Osteocyte (in vitro differentiated cells): ENCODE data around the gene MRPL32. TPM values are rescaled to one million over a fixed set of nuclear protein-coding genes. Genes with fewer than 3 reads are reported as not detected.
"Not testable (repeated sequence)": the region's sequence is repeated elsewhere in the genome, so short reads cannot be mapped to it uniquely, and the experiment has no call there.

Source experiments
- DNase-seq: peaks from one replicate; pipeline ENCODE4 v3.0.0; 2021; ENCODE audit warnings: mixed read lengths; ENCODE audit not compliant: unreplicated experiment; ENCODE audit errors: extremely low spot score
- H3K27ac Mint-ChIP-seq: one replicate; pipeline ENCODE4 v1.8.0; 2021; ENCODE audit warnings: mild to moderate bottlenecking, mixed read lengths; ENCODE audit not compliant: unreplicated experiment
- H3K27me3 Mint-ChIP-seq: one replicate; pipeline ENCODE4 v1.8.0; 2021; ENCODE audit warnings: mixed read lengths; ENCODE audit not compliant: unreplicated experiment
- H3K36me3 Mint-ChIP-seq: one replicate; pipeline ENCODE4 v1.8.0; 2021; ENCODE audit warnings: mixed read lengths; ENCODE audit not compliant: unreplicated experiment
- H3K4me1 Mint-ChIP-seq: one replicate; pipeline ENCODE4 v1.8.0; 2021; ENCODE audit warnings: mixed read lengths; ENCODE audit not compliant: unreplicated experiment
- H3K4me3 Mint-ChIP-seq: one replicate; pipeline ENCODE4 v1.8.0; 2021; ENCODE audit warnings: mild to moderate bottlenecking, moderate library complexity, mixed read lengths; ENCODE audit not compliant: unreplicated experiment
- H3K9me3 Mint-ChIP-seq: one replicate; pipeline ENCODE4 v1.8.0; 2021; ENCODE audit warnings: mixed read lengths; ENCODE audit not compliant: unreplicated experiment
- long read RNA-seq: library from polyadenylated mRNA; unstranded; transcript quantifications from one replicate; pipeline ENCODE4 v2.0.0, GENCODE V29; 2021
- total RNA-seq: library from RNA; stranded (reverse); gene quantifications from 2 replicates; pipeline ENCODE4 v1.2.1, GENCODE V29; 2021
- TF ChIP-seq, protein P1 (sequence below): fragments of 200-600 bp; sonication (generic); IDR thresholded peaks from 2 replicates; pipeline ENCODE4 v1.5.0; 2021; ENCODE audit warnings: antibody characterized with exemption, mild to moderate bottlenecking, moderate library complexity

Gene MRPL32
- 46.5 and 49.0 TPM in 2 replicates for total RNA-seq
- long read RNA-seq, transcript MRPL32-203 (3 exons, 2,734 nt) = minor isoform, 7 of 66 reads
- long read RNA-seq, transcript MRPL32-201 (3 exons, 1,035 nt) = major isoform, 34 of 66 reads
- long read RNA-seq, partial matches to known transcripts = 24 of 66 reads
- long read RNA-seq, other reads (novel, unspliced or antisense) = 1 of 66 reads

DNA sequence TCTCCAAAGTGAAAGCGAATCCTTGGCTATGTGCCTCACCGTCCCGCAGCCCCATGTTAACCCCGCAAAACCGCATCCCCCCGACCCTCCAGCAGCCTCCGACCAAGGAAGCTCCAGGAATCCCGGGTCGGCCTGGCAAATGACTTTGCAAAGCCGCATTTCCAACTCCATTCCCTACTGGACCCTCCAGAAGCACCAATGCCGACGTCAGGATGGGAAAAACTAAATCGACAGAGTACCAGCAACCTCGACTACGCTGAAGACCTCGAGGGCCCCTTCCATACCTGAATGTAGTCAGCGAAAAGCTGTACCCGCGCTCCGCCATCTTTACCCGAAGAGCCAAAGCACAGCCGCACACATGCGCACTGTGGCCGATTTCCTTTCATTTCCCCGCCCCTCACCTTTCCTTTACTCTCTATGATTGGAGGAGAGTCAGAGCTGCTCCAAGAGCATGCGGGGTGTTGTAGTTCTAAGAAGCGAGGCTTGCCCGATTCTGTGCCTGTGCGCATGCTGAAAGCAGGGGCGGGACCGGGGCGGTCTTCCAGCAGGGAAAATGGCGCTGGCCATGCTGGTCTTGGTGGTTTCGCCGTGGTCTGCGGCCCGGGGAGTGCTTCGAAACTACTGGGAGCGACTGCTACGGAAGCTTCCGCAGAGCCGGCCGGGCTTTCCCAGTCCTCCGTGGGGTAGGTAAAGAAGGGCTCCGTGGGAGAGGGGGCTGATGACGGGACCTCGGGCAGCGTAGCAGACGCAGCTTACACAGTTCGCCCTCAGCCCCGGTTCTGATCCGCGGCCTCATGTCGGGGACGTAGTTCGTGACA, at the start of gene MRPL32, which contains the start of gene PSMA2:
TSS of gene MRPL32 (plus strand) at position 543 of the 818 bp plus-strand sequence. CDS start at position 554, 11 bp downstream.
TSS of gene PSMA2 (minus strand) at position 341 of the 818 bp plus-strand sequence. CDS start at position 325, 16 bp downstream.
- TF ChIP-seq, protein P1, sequence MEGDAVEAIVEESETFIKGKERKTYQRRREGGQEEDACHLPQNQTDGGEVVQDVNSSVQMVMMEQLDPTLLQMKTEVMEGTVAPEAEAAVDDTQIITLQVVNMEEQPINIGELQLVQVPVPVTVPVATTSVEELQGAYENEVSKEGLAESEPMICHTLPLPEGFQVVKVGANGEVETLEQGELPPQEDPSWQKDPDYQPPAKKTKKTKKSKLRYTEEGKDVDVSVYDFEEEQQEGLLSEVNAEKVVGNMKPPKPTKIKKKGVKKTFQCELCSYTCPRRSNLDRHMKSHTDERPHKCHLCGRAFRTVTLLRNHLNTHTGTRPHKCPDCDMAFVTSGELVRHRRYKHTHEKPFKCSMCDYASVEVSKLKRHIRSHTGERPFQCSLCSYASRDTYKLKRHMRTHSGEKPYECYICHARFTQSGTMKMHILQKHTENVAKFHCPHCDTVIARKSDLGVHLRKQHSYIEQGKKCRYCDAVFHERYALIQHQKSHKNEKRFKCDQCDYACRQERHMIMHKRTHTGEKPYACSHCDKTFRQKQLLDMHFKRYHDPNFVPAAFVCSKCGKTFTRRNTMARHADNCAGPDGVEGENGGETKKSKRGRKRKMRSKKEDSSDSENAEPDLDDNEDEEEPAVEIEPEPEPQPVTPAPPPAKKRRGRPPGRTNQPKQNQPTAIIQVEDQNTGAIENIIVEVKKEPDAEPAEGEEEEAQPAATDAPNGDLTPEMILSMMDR = no peak
- Mint-ChIP-seq H3K4me1 (peaks cover 37% of the 10 kb centered on the region), H3K4me3 (peak within 1 kb of the TSS; percentile 99), H3K36me3 (peaks cover 12% of the 10 kb centered on the region), H3K9me3 (no peaks in the 10 kb centered on the region), H3K27ac (peak within 1 kb of the TSS; percentile 97), H3K27me3 (no peaks in the 10 kb centered on the region)
- peak; percentile 97 for DNase-seq

- no peak overlapping the region for H3K4me3 Mint-ChIP-seq
- peaks cover 19% of the 10 kb centered on the region for H3K4me1 Mint-ChIP-seq
- H3K36me3 Mint-ChIP-seq = no peaks in the 10 kb centered on the region
- DNase-seq = no peak
- no peaks in the 10 kb centered on the region for H3K9me3 Mint-ChIP-seq
- TF ChIP-seq, protein P1 = no peak
- no peak overlapping the region for H3K27ac Mint-ChIP-seq
- H3K27me3 Mint-ChIP-seq = peaks cover 7% of the 10 kb centered on the region
Observed at GRCh38 chr7:42883950-42884349, 48.2 kb upstream of the MRPL32 start.

- not testable (repeated sequence) for H3K36me3 Mint-ChIP-seq, H3K27me3 Mint-ChIP-seq, H3K4me3 Mint-ChIP-seq, H3K9me3 Mint-ChIP-seq, H3K27ac Mint-ChIP-seq, DNase-seq
- peaks cover 23% of the 10 kb centered on the region for H3K4me1 Mint-ChIP-seq
Observed at GRCh38 chr7:42885183-42885582, 47.0 kb upstream of the MRPL32 start.

DNA sequence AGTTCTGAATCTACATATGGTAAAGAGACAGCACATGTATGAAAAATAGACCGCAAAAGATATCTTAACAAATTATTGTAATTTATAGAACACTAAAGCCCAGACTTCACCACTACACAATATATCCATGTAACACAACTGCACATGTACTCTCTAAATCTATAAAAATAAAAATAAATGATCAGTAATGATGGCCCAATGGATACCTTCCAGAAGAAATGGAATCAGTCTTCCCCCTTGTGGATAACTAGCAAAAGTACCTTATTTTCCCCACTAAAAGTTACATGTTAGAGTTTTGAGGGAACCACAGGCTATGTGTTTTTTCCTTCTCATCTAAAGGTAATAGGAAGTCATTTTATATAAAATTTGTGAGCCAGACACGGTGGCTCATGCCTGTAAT, 46.0 kb upstream of the MRPL32 start:
- Mint-ChIP-seq H3K27me3 (peaks cover 7% of the 10 kb centered on the region), H3K4me3 (no peak overlapping the region), H3K27ac (no peak overlapping the region), H3K36me3 (no peaks in the 10 kb centered on the region), H3K4me1 (peaks cover 19% of the 10 kb centered on the region), H3K9me3 (no peaks in the 10 kb centered on the region)
- no peak for DNase-seq
- TF ChIP-seq, protein P1 = peak; percentile 56

DNA sequence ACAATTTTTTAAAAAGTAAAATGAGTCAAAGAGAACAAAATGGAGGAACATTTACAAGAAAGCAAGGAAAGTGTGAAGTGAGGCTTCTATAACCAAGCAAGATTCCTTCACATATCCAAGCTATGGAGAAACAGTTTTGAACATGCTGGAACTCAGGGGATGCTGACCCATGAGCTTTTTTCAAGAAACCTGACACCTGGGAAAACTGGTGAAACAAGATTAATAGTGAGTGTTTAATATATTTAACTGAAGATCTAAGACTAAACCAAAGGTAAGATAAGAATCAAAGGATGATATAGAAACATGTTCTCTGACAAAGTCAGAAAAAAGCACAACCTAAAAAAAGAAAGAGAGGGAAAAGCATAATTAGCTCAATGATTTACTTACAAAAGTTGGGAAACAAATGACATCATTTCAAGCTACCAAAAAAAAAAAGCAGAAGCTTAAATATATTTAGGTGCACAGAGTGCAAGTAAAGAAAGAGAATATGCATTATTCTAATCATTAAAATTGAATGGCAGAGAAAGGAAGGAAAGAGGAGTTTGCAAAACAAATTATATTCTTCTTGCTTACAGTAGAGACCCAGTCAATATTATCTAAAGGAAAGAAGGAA, 45.2 kb upstream of the MRPL32 start:
- TF ChIP-seq, protein P1 = no peak
- Mint-ChIP-seq H3K4me3 (peak overlapping the region; percentile 72), H3K27ac (no peak overlapping the region), H3K4me1 (peaks cover 19% of the 10 kb centered on the region), H3K27me3 (peaks cover 7% of the 10 kb centered on the region), H3K36me3 (no peaks in the 10 kb centered on the region), H3K9me3 (no peaks in the 10 kb centered on the region)
- DNase-seq = no peak
